Activated CD8-positive, alpha-beta memory T cell treated with anti-CD3 and anti-CD28 coated beads for 36 hours (primary cell): ENCODE data around the gene HTATSF1. TPM values are rescaled to one million over a fixed set of nuclear protein-coding genes. Genes with fewer than 3 reads are reported as not detected.

Experiments used
- CTCF ChIA-PET: fragments of 350-600 bp; sonication (Branson Sonifier 250); formaldehyde crosslinking; loops from one replicate; lab custom pipeline; 2021; ENCODE audit warnings: antibody characterized with exemption; lab: Charles Lee
- POLR2A ChIA-PET: fragments of 350-600 bp; sonication (Branson Sonifier 250); formaldehyde crosslinking; loops from one replicate; lab custom pipeline; 2021; ENCODE audit warnings: antibody characterized with exemption; lab: Charles Lee
- total RNA-seq, 2 experiments: library from RNA; stranded (reverse); gene quantifications; one replicate each; pipeline ENCODE4 v1.2.3, GENCODE V29; 2021

The HTATSF1 gene, protein sequence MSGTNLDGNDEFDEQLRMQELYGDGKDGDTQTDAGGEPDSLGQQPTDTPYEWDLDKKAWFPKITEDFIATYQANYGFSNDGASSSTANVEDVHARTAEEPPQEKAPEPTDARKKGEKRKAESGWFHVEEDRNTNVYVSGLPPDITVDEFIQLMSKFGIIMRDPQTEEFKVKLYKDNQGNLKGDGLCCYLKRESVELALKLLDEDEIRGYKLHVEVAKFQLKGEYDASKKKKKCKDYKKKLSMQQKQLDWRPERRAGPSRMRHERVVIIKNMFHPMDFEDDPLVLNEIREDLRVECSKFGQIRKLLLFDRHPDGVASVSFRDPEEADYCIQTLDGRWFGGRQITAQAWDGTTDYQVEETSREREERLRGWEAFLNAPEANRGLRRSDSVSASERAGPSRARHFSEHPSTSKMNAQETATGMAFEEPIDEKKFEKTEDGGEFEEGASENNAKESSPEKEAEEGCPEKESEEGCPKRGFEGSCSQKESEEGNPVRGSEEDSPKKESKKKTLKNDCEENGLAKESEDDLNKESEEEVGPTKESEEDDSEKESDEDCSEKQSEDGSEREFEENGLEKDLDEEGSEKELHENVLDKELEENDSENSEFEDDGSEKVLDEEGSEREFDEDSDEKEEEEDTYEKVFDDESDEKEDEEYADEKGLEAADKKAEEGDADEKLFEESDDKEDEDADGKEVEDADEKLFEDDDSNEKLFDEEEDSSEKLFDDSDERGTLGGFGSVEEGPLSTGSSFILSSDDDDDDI
- total RNA-seq, result 10 to 100 TPM; 43.6 to 44.5 TPM

GRCh38 chrX:136497556-136498052, at the start of gene HTATSF1:
HTATSF1 (plus strand) TSS chrX:136497592; CDS start chrX:136497685, 93 bp downstream.
- POLR2A ChIA-PET, result interaction anchor here (0.5 kb wide), 1 partner anchor 270 kb away, joined by 3 read pairs; no protein-coding TSS in a partner anchor
- CTCF ChIA-PET, result no interaction called here

DNA sequence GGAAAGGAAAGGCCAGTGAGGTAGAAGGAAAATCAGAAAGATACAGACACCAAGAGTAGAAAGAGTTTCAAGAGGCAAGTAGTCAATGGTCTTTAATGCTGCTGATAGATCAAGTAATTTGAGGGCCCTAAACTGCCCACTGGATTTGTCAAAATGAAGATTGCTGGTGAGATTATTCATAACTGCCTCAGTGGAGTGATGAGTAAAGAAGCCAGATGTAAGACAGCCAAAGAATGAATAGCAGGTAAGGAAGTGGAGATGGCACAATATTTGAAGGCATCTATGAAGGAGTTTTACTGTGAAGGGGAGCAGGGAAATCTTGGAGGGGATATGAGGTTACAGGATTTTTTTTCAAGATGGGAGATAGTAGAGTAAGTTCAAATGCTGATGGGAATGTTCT, 49.4 kb upstream of the HTATSF1 start:
- CTCF ChIA-PET, result no interaction called here
- POLR2A ChIA-PET, result no interaction called here

DNA sequence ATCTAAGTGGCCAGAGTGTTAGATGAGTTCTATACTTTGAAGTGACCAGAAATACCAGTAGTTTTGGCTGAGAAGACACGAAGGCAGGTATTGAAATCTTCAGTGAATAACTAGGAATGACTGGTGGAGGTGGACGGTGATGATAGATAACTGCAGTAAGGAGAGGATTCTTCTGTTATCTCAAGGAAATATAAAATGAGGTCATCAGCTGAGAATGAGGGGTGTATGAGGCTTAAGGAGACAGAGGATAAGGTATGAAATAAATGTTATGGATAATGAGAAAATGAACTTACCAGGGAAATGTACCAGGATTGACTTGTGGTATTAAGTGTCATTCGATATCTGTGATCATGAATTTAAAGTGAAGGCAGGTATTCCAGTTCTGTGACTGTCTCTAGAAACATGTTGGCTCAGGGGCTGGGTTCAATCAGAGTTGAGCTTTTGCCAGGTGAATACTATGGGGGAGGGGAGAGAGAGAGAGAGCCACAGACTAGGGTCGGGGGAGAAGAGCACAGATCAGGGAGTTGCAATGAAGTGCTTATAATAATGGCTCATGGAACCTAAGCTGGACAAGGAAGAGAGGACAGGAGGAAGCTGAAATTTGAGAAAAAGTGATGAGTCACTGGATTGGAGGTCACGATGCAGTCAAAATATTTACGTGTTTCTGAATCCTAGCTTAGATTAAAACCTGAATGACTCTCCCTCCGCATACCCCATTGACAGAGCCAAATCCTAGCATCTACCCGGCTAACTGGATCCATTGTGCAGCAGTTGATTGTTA, 47.2 kb upstream of the HTATSF1 start:
- ChIA-PET CTCF (no interaction called here), POLR2A (no interaction called here)

DNA sequence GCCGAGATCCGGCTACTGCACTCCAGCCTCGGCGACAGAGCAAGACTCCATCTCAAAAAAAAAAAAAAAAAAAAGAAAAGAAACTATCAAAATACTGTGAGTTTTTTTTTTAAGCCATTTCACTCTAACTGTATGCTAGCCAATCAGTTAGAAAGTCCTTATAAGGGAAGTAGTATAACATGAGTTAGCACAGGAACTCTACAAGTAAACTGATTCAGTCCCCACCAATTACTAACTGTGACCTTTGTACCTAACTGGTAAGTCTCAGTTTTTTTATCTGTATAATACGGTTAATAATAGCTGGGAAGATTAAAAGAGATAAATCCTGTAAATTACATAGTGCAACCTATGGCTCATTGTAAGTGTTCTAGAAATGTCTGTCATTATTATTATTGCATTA, 44.8 kb upstream of the HTATSF1 start:
- CTCF ChIA-PET, result no interaction called here

GRCh38 chrX:136453114-136453513, 44.3 kb upstream of the HTATSF1 start:
- ChIA-PET POLR2A (no interaction called here), CTCF (no interaction called here)

More for the DNA sequence above, 44.8 kb upstream of the HTATSF1 start:
- POLR2A ChIA-PET, result no interaction called here

DNA sequence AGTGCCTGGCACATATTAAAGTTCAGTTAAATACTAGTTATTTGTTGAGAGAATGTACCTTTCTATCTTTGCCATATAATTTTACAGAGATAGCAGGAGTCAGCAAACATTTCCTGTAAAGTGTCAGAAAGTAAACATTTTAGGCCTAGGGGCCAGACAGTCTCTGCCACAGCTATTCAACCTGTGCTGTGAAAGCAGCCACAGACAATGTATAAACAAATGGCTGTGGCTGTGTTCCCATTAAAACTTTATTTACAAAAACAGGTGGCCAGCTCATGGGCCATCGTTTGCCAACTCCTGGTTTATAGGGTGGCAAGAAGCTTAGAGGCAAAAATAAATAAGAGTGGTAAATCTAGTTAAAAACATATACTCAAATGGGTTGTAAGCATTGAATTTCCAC, 43.6 kb upstream of the HTATSF1 start:
- ChIA-PET POLR2A (no interaction called here), CTCF (no interaction called here)

DNA sequence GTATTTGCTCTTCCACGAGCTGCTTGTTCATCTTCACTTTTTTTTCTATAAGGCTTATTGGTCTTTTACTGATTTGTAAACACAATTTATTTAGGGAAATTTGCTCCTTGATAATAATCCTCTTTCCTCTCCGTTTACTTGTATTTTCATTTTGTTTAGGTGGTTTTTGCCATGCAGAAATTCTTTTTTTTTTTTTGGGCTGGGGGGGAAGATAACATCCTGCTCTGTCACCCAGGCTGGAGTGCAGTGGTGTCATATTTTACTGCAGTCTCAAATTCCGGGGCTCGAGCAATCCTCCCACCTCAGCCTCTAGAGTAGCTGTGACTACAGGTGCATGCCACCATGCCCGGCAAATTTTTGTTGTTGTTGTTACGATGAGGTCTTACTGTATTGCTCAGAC, 41.3 kb upstream of the HTATSF1 start:
- CTCF ChIA-PET, result no interaction called here
- POLR2A ChIA-PET, result no interaction called here

GRCh38 chrX:136457303-136457917, 40.0 kb upstream of the HTATSF1 start:
- ChIA-PET CTCF (no interaction called here), POLR2A (no interaction called here)

DNA sequence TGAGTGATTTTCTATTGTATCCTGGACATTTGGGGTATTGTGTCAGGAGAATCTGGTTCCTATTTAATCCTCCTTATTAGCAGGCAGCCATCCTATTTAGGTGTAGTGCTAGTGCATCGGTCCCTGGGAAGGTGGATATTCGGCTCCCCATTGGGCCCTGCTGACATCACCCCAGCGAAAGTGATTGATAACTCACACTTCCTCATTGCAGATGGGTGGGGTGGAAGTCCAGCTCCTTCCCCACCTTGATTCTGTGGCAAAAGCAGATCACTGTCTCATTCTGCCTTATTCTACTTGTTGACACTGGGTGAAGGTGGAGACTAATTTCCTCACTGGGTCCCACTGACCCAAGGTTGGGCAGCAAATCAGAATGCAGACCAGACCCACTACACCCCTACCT, 32.8 kb upstream of the HTATSF1 start:
- ChIA-PET CTCF (no interaction called here), POLR2A (no interaction called here)

DNA sequence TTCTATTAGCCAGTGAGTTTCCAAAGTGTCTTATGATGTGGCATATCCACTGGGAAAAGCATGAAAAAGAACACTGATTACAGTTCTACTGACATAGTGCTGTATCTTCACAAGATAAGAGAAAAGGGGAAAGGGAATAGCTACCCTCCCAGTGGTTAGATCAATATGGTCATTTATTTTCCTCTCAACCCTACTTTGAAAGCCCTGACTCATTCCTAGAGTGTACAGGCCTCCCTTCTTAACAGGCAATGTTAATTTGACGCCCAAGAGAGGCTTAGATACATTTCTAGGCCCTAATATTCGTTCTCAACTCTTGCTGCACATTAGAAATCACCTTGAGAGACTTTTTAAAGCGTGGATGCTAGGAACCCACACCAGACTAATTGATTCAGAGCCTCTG, 30.1 kb upstream of the HTATSF1 start:
- CTCF ChIA-PET, result no interaction called here

DNA sequence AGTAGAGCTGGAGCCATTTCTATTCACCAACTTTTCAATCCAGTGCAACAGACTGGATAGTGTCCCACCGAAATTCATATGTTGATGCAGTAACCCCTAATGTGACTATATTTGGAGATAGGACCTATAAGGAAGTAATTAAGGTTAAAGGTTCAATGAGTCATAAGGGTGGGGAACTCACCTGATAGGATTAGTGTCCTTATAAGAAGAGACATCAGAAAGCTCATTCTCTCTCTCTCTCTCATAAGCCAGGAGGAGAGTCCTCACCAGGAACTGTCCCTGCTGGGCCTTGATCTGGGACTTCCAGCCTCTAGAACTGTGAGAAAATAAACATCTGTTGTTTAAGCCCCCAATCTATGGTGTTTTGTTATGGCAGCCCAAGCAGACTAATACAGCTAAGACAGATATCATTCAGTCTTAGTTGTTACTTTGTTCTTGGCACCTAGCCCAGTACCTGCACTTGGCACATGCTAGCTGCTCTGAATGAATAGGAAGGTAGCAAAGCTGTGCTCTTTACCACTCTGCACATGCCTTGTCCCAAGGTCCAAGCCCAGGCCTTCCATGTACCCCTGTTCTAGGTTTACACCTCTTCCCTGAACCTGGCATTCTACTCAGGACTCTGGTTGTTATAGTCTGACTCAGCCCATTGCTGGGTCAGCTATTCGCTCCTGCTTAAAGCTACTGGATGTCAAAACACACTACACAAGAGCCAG, 28.8 kb upstream of the HTATSF1 start:
- CTCF ChIA-PET, result no interaction called here
- POLR2A ChIA-PET, result no interaction called here

More for the DNA sequence above, 30.1 kb upstream of the HTATSF1 start:
- POLR2A ChIA-PET, result no interaction called here

DNA sequence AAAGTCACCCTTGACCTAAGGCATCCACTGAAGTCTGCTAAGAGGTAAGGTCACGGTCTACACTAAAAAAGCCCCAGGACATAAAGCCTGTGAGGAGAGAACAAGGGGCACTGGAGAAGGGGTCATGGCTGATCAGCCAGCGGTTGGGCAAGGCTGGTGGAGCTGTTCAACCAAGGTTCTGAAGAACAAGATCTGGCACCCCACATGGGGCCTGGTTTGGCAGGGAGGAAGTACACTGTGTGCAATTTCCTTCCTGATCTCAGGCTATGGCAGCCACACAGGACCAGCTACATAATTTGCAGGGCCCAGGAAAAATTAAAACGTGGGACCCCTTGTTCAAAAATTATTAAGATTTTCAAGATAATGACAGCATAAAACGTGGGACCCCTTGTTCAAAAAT, 23.7 kb upstream of the HTATSF1 start:
- POLR2A ChIA-PET, result no interaction called here
- CTCF ChIA-PET, result no interaction called here

DNA sequence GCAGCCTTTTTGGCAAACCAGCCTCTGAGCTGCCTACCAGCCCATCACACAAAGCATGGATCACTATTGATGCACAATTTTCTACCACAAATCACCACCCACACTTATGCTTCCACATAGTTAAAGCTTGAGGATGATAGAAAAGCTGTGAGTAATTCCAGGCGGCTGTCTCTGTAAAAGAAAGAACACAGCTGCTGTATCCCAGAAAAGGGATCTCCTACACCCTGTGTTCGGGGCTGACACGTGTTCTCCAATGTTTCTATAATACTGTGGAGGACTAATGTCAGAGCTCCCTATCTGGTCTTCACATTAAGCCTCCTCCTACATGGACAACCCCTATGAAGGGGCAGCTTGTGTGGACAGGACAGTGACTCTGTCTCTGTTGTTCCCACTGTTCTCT, 22.2 kb upstream of the HTATSF1 start:
- ChIA-PET CTCF (no interaction called here), POLR2A (no interaction called here)

- ChIA-PET CTCF (no interaction called here), POLR2A (no interaction called here)
Observed at GRCh38 chrX:136476501-136476900, 20.9 kb upstream of the HTATSF1 start.

DNA sequence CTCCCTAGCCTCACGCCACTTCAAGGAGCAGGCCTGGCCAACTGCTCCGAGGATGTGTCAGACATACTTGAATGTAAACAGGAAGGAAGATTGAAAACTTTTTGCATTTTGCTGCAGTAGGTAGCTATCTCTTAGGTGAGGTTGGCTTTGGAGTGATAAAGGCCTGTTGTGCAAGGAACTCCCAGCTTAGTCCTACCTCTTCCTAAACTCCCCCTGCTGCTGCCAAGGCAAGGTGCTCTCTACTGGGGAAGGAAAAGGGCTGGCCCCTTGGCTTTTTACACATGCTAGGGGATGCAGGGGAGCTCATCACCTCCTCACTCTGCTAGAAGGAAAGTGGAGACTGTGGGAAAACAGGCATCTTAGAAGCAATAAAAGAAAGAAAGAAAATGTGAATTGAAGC, 20.4 kb upstream of the HTATSF1 start:
- CTCF ChIA-PET, result no interaction called here
- POLR2A ChIA-PET, result no interaction called here

DNA sequence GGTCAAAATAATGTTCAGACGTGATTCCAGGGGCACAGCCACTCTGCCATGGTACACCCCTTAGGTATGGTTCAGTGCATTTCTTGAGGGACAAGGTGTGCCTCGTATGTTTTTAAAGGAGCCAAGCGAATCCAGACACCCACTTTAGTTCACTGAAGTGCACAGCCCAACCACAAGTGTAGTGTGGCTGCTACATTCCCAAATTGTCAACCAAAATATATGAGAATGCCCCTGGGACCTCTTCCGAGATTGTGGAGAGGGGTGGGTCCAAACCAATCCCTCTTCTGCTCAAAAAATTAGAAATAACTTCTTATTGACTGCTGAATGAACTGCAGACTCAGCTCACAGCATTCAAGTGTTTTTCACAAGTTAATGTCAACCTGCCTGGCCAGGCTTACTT, 17.0 kb upstream of the HTATSF1 start:
- ChIA-PET POLR2A (no interaction called here), CTCF (no interaction called here)

GRCh38 chrX:136487647-136488046, 9.7 kb upstream of the HTATSF1 start, which contains the start of gene BRS3:
BRS3 (plus strand) TSS chrX:136487947; CDS start chrX:136488115, 168 bp downstream.
- POLR2A ChIA-PET, result no interaction called here
- CTCF ChIA-PET, result no interaction called here

DNA sequence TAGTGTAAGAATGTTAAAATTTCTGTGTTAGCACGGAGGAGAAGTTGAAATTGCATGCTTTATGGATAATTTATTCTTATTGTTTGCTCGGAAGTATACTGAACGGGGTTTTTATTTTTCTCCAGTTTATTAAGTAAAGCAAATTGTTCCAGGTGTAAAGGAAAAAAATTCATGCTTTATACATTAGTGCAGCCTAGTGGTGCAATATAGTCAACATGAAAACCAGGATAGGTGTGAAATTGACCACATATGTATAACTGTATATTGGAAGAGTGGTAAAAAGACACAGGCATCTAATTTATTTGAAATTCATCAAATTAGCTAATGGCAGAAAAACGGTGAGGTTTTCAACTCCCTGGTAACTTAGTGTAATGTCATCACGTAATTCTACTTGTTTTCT, 8.7 kb upstream of the HTATSF1 start:
- ChIA-PET CTCF (no interaction called here), POLR2A (no interaction called here)

- ChIA-PET CTCF (interaction anchor here (0.9 kb wide), 1 partner anchor 14 kb away, joined by 3 read pairs; no protein-coding TSS in a partner anchor), POLR2A (no interaction called here)
Observed at GRCh38 chrX:136491832-136492231, 5.6 kb upstream of the HTATSF1 start.
